Measurements from ENCODE around the gene BCORL1.

The BCORL1 gene

GRCh38 chrX:129961180-129962083, 21.0 kb upstream of the BCORL1 start:
- in situ Hi-C loops (cut with HindIII; ENCODE audit: low sequenced_read_pairs) = no loop called here

GRCh38 chrX:129963729-129964128, 18.7 kb upstream of the BCORL1 start:
- in situ Hi-C loops (cut with HindIII; ENCODE audit: low sequenced_read_pairs) = no loop called here

GRCh38 chrX:129965166-129965565, 17.3 kb upstream of the BCORL1 start:
- in situ Hi-C loops (cut with HindIII; ENCODE audit: low sequenced_read_pairs) = no loop called here

- in situ Hi-C loops (cut with HindIII; ENCODE audit: low sequenced_read_pairs) = no loop called here
These were observed 13.5 kb upstream of the BCORL1 start for GRCh38 chrX:129968968-129969367.

- in situ Hi-C loops (cut with HindIII; ENCODE audit: low sequenced_read_pairs) = no loop called here
These were observed 6.0 kb upstream of the BCORL1 start for GRCh38 chrX:129976441-129976840.

- in situ Hi-C loops (cut with HindIII; ENCODE audit: low sequenced_read_pairs) = no loop called here
These were observed 3.1 kb upstream of the BCORL1 start for GRCh38 chrX:129979207-129979920.

- in situ Hi-C loops (cut with HindIII; ENCODE audit: low sequenced_read_pairs) = no loop called here
These were observed 2.4 kb upstream of the BCORL1 start for GRCh38 chrX:129980001-129980401.

GRCh38 chrX:129980540-129981199, 1.8 kb upstream of the BCORL1 start:
- in situ Hi-C loops (cut with HindIII; ENCODE audit: low sequenced_read_pairs) = no loop called here

GRCh38 chrX:129981200-129981553, 1.3 kb upstream of the BCORL1 start:
- in situ Hi-C loops (cut with HindIII; ENCODE audit: low sequenced_read_pairs) = no loop called here

GRCh38 chrX:129981752-129982299, 609 bp upstream of the BCORL1 start:
- in situ Hi-C loops (cut with HindIII; ENCODE audit: low sequenced_read_pairs) = no loop called here

GRCh38 chrX:129983575-129984110, 1.2 kb downstream of the BCORL1 start:
- in situ Hi-C loops (cut with HindIII; ENCODE audit: low sequenced_read_pairs) = no loop called here

GRCh38 chrX:129984111-129984958, 1.9 kb downstream of the BCORL1 start:
- in situ Hi-C loops (cut with HindIII; ENCODE audit: low sequenced_read_pairs) = no loop called here

- in situ Hi-C loops (cut with HindIII; ENCODE audit: low sequenced_read_pairs) = no loop called here
These were observed 5.4 kb downstream of the BCORL1 start for GRCh38 chrX:129987871-129988270.

GRCh38 chrX:129992181-129992580, 9.7 kb downstream of the BCORL1 start:
- in situ Hi-C loops (cut with HindIII; ENCODE audit: low sequenced_read_pairs) = loop anchor here (5.0 kb wide), 1 partner anchor 40 kb away; no protein-coding TSS in a partner anchor

- in situ Hi-C loops (cut with HindIII; ENCODE audit: low sequenced_read_pairs) = no loop called here
These were observed 13.7 kb downstream of the BCORL1 start for GRCh38 chrX:129996120-129996519.

- in situ Hi-C loops (cut with HindIII; ENCODE audit: low sequenced_read_pairs) = no loop called here
These were observed 14.7 kb downstream of the BCORL1 start for GRCh38 chrX:129997086-129997485.

GRCh38 chrX:129998021-129998420, 15.6 kb downstream of the BCORL1 start:
- in situ Hi-C loops (cut with HindIII; ENCODE audit: low sequenced_read_pairs) = no loop called here

GRCh38 chrX:130001893-130002292, 19.5 kb downstream of the BCORL1 start:
- in situ Hi-C loops (cut with HindIII; ENCODE audit: low sequenced_read_pairs) = no loop called here

- in situ Hi-C loops (cut with HindIII; ENCODE audit: low sequenced_read_pairs) = no loop called here
These were observed 20.1 kb downstream of the BCORL1 start for GRCh38 chrX:130002541-130002940.

Data from endothelial cell of hepatic sinusoid (primary cell).